GM12891 (cell line): ENCODE results near the gene XPO4.
"Not testable (repeated sequence)": the region's sequence is repeated elsewhere in the genome, so short reads cannot be mapped to it uniquely, and the experiment has no call there.

Source experiments
- DNase-seq: peaks from one replicate; pipeline ENCODE4 v3.0.0; 2011; ENCODE audit warnings: low spot score; ENCODE audit not compliant: insufficient read length
- FAIRE-seq: peaks from 2 replicates; lab custom pipeline; 2011; peaks lifted over from hg19 to GRCh38; lab: Jason Lieb, UNC
- PAX5 ChIP-seq: IDR thresholded peaks from 2 replicates; pipeline ENCODE4 v1.6.1; 2011; ENCODE audit warnings: low read length, moderate library complexity, mild to moderate bottlenecking; ENCODE audit not compliant: insufficient read depth, severe bottlenecking
- POLR2A ChIP-seq: IDR thresholded peaks from 2 replicates; pipeline ENCODE4 v1.6.1; 2011; ENCODE audit warnings: low read depth, low read length, control low read depth
- POLR2AphosphoS5 ChIP-seq: IDR thresholded peaks from 2 replicates; pipeline ENCODE4 v1.6.1; 2011; ENCODE audit warnings: low read depth, low read length, control low read depth
- POU2F2 ChIP-seq: IDR thresholded peaks from 2 replicates; pipeline ENCODE4 v1.6.1; 2011; ENCODE audit warnings: low read depth, mild to moderate bottlenecking, control low read depth, low read length, moderate library complexity
- SPI1 ChIP-seq: IDR thresholded peaks from 2 replicates; pipeline ENCODE4 v1.6.1; 2011; ENCODE audit warnings: low read depth, low read length, control low read depth
- TAF1 ChIP-seq: IDR thresholded peaks from 2 replicates; pipeline ENCODE4 v1.6.1; 2011; ENCODE audit warnings: low read depth, low read length, control low read depth

XPO4 gene

GRCh38 chr13:20774746-20775145 is 127.8 kb downstream of the XPO4 start:
- no peak for FAIRE-seq
- TF ChIP-seq POLR2AphosphoS5, result no peak
- TF ChIP-seq POLR2A, result no peak
- TF ChIP-seq SPI1, result no peak
- TF ChIP-seq POU2F2, result no peak
- no peak for TF ChIP-seq PAX5
- TF ChIP-seq TAF1, result no peak
- DNase-seq, result no peak

GRCh38 chr13:20773194-20774080 is 129.1 kb downstream of the XPO4 start, which contains the start of gene EEF1AKMT1:
Gene EEF1AKMT1 (minus strand): TSS chr13:20773961. CDS start chr13:20757598, 16,363 bp downstream.
- FAIRE-seq (peak; percentile 99), DNase-seq (peak; percentile 69)
- no peak for TF ChIP-seq PAX5
- TF ChIP-seq POU2F2, result peak; percentile 56; the same call in 1 of the 2 replicates
- TF ChIP-seq POLR2A, result peak; percentile 82
- peak; percentile 47; the same call in 1 of the 2 replicates for TF ChIP-seq TAF1
- peak; percentile 89 for TF ChIP-seq POLR2AphosphoS5
- TF ChIP-seq SPI1, result peak; percentile 10; the same call in 1 of the 2 replicates

DNA sequence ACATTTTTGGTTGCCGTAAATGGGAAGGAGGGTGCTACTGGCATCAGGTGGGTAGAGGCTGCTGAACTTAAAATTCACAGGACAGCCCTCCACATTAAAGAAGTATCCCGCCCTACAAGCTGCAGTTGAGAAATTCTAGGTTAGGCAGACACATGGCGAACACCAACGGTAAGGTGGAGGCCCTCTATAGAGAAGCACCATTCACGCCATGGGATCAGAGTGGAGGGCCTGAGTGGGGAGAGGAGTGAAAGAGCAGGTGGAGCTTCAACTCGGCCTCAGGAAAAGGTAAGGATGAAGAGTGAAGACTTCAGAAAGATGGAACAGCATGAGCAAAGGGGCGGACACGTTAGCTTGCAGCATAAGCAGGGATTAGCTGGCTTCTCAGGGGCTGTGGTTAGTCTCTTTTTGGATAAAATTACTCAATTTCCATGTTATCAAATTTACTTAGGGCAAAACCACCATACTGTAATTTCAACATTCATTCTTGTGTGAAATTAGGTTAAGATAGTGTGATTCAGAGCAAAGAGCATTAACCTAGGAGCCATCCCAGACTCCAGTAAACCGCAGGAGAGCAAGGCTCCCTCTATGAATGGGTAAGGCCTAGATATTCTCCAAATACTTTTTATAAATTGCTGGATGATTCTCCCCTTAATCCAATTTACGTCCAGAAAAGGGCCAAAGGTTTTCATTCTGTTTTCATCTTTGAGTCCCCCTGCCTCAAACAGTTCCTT is 130.0 kb downstream of the XPO4 start:
- DNase-seq (no peak), FAIRE-seq (peak; percentile 62)
- TF ChIP-seq POLR2A (no peak), PAX5 (no peak), POLR2AphosphoS5 (no peak), TAF1 (no peak), SPI1 (no peak), POU2F2 (no peak)

GRCh38 chr13:20769834-20770233 is 132.7 kb downstream of the XPO4 start:
- DNase-seq (no peak), FAIRE-seq (no peak)
- TF ChIP-seq POU2F2, result no peak
- TF ChIP-seq SPI1, result no peak
- no peak for TF ChIP-seq POLR2A
- TF ChIP-seq POLR2AphosphoS5, result no peak
- TF ChIP-seq PAX5, result no peak
- no peak for TF ChIP-seq TAF1

DNA sequence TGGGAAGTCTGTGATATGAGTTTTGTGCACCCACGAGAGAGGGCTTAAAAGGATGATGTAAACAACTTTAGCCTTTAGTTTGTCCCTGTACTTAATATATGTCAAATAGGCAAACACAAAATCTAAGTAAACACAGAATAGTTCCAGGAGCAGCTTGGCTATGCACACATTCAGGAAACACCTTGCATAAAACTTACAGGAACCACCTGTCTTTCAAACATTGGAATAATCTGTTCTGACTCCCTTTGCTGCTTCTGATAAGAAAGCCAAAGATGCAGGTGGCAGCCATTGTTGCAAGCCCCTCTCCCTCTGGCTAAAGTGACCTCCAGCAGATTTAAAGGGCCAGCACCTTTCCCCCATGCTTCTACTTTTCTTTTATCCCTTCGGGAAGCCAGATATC is 133.5 kb downstream of the XPO4 start:
- TF ChIP-seq POLR2A (no peak), POLR2AphosphoS5 (no peak), SPI1 (no peak), PAX5 (no peak), TAF1 (no peak), POU2F2 (no peak)
- no peak for DNase-seq
- peak; percentile 26 for FAIRE-seq

- no peak for FAIRE-seq
- no peak for TF ChIP-seq SPI1
- TF ChIP-seq POLR2AphosphoS5, result no peak
- TF ChIP-seq POLR2A, result no peak
- no peak for TF ChIP-seq POU2F2
- TF ChIP-seq PAX5, result no peak
- TF ChIP-seq TAF1, result no peak
- no peak for DNase-seq
Observed at GRCh38 chr13:20767309-20767943, 135.1 kb downstream of the XPO4 start.

DNA sequence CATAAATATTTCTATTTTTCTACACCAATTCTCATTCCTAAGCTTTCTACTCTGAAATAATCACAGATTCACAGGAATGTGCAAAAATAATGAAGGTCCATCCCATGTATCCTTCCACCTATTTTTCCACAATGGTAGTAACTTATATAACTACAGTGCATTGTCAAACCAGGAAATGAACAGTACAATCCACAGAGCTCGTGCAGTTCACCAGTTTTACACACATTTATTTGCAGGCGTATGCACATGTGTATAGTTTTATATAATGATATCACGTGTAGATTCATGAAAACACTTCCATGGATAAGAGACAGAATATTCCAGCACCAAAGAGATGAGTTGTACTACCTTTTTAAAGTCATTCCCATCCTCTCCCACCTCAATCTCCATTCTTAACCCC is 141.7 kb downstream of the XPO4 start:
- FAIRE-seq (no peak), DNase-seq (no peak)
- TF ChIP-seq POU2F2 (no peak), PAX5 (no peak), SPI1 (no peak)

GRCh38 chr13:20754009-20754408 is 148.5 kb downstream of the XPO4 start:
- no peak for TF ChIP-seq SPI1
- TF ChIP-seq TAF1, result no peak
- no peak for TF ChIP-seq POU2F2
- TF ChIP-seq POLR2A, result no peak
- TF ChIP-seq PAX5, result no peak
- TF ChIP-seq POLR2AphosphoS5, result no peak
- DNase-seq (no peak), FAIRE-seq (no peak)

DNA sequence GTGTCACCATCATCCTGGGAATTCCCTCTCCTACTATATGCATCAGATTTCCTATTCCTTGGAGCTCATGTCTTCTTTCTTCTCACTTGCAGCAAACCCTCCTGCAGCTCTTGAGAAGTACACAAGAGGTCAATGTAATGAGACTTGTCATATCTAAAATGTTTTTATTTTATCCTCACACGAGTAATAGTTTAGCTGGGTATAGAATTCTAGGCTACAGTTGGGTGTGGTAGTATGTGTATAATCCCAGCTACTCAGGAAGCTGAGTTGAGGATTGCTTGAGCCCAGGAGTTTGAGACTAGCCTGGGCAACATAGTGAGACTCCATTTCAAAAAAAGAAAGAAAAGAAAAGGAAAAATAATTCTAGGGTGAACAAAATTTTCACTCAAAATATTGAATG is 153.2 kb downstream of the XPO4 start:
- DNase-seq (no peak), FAIRE-seq (no peak)
- no peak for TF ChIP-seq POU2F2
- no peak for TF ChIP-seq TAF1
- TF ChIP-seq SPI1, result no peak
- TF ChIP-seq POLR2AphosphoS5, result no peak
- no peak for TF ChIP-seq POLR2A
- no peak for TF ChIP-seq PAX5

GRCh38 chr13:20743830-20744404 is 158.6 kb downstream of the XPO4 start:
- FAIRE-seq, DNase-seq: not testable (repeated sequence)
